HepG2 (cell line): ENCODE results near the gene EMILIN1. TPM values are rescaled to one million over a fixed set of nuclear protein-coding genes. Genes with fewer than 3 reads are reported as not detected.
A peak's percentile ranks its signal among the peaks of the same experiment; 100 is the strongest.

ENCODE experiments used
- ARNTL ChIP-seq: sonication (generic); formaldehyde crosslinking; IDR thresholded peaks from 2 replicates; pipeline ENCODE4 v1.4.0; 2020; ENCODE audit warnings: mild to moderate bottlenecking, missing genetic modification reagents
- GABPB1 ChIP-seq: IDR thresholded peaks from 2 replicates; pipeline ENCODE4 v1.6.1; 2016; ENCODE audit warnings: mild to moderate bottlenecking, missing genetic modification reagents, moderate library complexity, missing compliant biosample characterization
- NFE2L1 ChIP-seq: sonication (generic); formaldehyde crosslinking; IDR thresholded peaks from 2 replicates; pipeline ENCODE4 v1.4.0; 2020; ENCODE audit warnings: missing genetic modification reagents, mild to moderate bottlenecking, borderline replicate concordance
- NONO ChIP-seq, 2 experiments: fragments of 450-650 bp in 1 of 2; sonication (generic) in 1 of 2; formaldehyde crosslinking in 1 of 2; IDR thresholded peaks in 1 of 2; conservative IDR thresholded peaks in 1 of 2; 2 replicates each; pipeline versions ENCODE4 v1.6.1 to v1.8.0; 2017 to 2022; ENCODE audit warnings: mild to moderate bottlenecking in 1 of 2, missing genetic modification reagents in 1 of 2, moderate library complexity in 1 of 2
- NRL ChIP-seq: sonication (generic); formaldehyde crosslinking; IDR thresholded peaks from 2 replicates; pipeline ENCODE4 v1.5.0; 2020; ENCODE audit warnings: missing genetic modification reagents, mild to moderate bottlenecking, moderate library complexity, borderline replicate concordance
- PAX8 ChIP-seq: sonication (generic); formaldehyde crosslinking; IDR thresholded peaks from 2 replicates; pipeline ENCODE4 v1.8.0; 2022; ENCODE audit warnings: mild to moderate bottlenecking, missing genetic modification reagents, borderline replicate concordance
- RFX1 ChIP-seq: fragments of 450-650 bp; IDR thresholded peaks from 2 replicates; pipeline ENCODE4 v1.6.1; 2017
- RFX5 ChIP-seq: IDR thresholded peaks from 2 replicates; pipeline ENCODE4 v1.6.1; 2011; ENCODE audit warnings: low read depth, low read length, improper control_type of control experiment
- SIN3A ChIP-seq: IDR thresholded peaks from 2 replicates; pipeline ENCODE4 v1.6.1; 2011; ENCODE audit warnings: low read depth, mild to moderate bottlenecking, control low read depth, low read length, borderline replicate concordance
- SRSF1 ChIP-seq: fragments of 200-400 bp; formaldehyde crosslinking; optimal IDR thresholded peaks from 2 replicates; pipeline ENCODE3; 2017; ENCODE audit warnings: mild to moderate bottlenecking, low read depth, low read length, moderate library complexity
- ZFP82 ChIP-seq: sonication (generic); formaldehyde crosslinking; IDR thresholded peaks from 2 replicates; pipeline ENCODE4 v1.5.1; 2020; ENCODE audit warnings: mild to moderate bottlenecking, missing genetic modification reagents, borderline replicate concordance
- ZFY ChIP-seq: sonication (generic); formaldehyde crosslinking; IDR thresholded peaks from 2 replicates; pipeline ENCODE4 v1.4.0; 2020; ENCODE audit warnings: missing genetic modification reagents
- ZNF326 ChIP-seq: sonication (generic); formaldehyde crosslinking; IDR thresholded peaks from 2 replicates; pipeline ENCODE4 v1.4.0; 2020; ENCODE audit warnings: missing genetic modification reagents, borderline replicate concordance
- ZNF333 ChIP-seq: sonication (generic); formaldehyde crosslinking; IDR thresholded peaks from 2 replicates; pipeline ENCODE4 v1.4.0; 2020; ENCODE audit warnings: mild to moderate bottlenecking, missing genetic modification reagents, borderline replicate concordance
- ZNF546 ChIP-seq: sonication (generic); formaldehyde crosslinking; conservative IDR thresholded peaks from 2 replicates; pipeline ENCODE4 v1.8.1; 2023; ENCODE audit warnings: mild to moderate bottlenecking, missing genetic modification reagents
- ZNF547 ChIP-seq: sonication (generic); formaldehyde crosslinking; IDR thresholded peaks from 2 replicates; pipeline ENCODE4 v1.5.1; 2020; ENCODE audit warnings: mild to moderate bottlenecking, missing genetic modification reagents
- ZNF83 ChIP-seq: sonication (generic); formaldehyde crosslinking; IDR thresholded peaks from 2 replicates; pipeline ENCODE4 v1.4.0; 2020; ENCODE audit warnings: missing genetic modification reagents, mild to moderate bottlenecking, borderline replicate concordance
- polyA plus RNA-seq, 8 experiments: library from polyadenylated mRNA; depleted of rRNA in 3 of 8; stranded (reverse) in 7 of 8; unstranded in 1 of 8; fragments of >200 nt; fragmentation: Illumina TruSeq in 4 of 8; extraction: Trizol in 4 of 8; gene quantifications; 2 replicates each; pipeline versions ENCODE4 v1.2.1 to v1.2.3, GENCODE V29; 2011 to 2016; ENCODE audit warnings: low read depth in 4 of 8, missing spikeins in 1 of 8, mixed read lengths in 1 of 8; ENCODE audit not compliant: insufficient read depth in 1 of 8
- total RNA-seq, 5 experiments: library from RNA; depleted of rRNA; stranded (reverse); fragments of >200 nt; fragmentation: Illumina TruSeq; extraction: Trizol; gene quantifications; 2 replicates each; pipeline ENCODE4 v1.2.3, GENCODE V29; 2016; ENCODE audit warnings: low read depth in 1 of 5
- TF ChIP-seq, protein P1 (sequence below): sonication (generic); formaldehyde crosslinking; IDR thresholded peaks from 2 replicates; pipeline ENCODE4 v1.8.1; 2023; ENCODE audit warnings: mild to moderate bottlenecking, inconsistent platforms, moderate library complexity, missing genetic modification reagents, borderline replicate concordance
- TF ChIP-seq, protein P2 (sequence below): sonication (generic); formaldehyde crosslinking; IDR thresholded peaks from 2 replicates; pipeline ENCODE4 v1.4.0; 2020; ENCODE audit warnings: missing genetic modification reagents
- TF ChIP-seq, protein P3 (sequence below): sonication (generic); formaldehyde crosslinking; IDR thresholded peaks from 2 replicates; pipeline ENCODE4 v1.9.0; 2022; ENCODE audit warnings: missing genetic modification reagents, mild to moderate bottlenecking, borderline replicate concordance
- TF ChIP-seq, protein P4 (sequence below): sonication (generic); formaldehyde crosslinking; IDR thresholded peaks from 2 replicates; pipeline ENCODE4 v1.5.1; 2020; ENCODE audit warnings: missing genetic modification reagents, mild to moderate bottlenecking, borderline replicate concordance

EMILIN1 gene
- total and polyA plus RNA-seq, 2 of the 13 experiments (the other 11 are each of a cell fraction or from before 2014, with no cell fraction given): 8.1 to 9.7 TPM

- TF ChIP-seq ZFY (CRISPR knock-in tag): peak; percentile 76
- TF ChIP-seq, protein P1, sequence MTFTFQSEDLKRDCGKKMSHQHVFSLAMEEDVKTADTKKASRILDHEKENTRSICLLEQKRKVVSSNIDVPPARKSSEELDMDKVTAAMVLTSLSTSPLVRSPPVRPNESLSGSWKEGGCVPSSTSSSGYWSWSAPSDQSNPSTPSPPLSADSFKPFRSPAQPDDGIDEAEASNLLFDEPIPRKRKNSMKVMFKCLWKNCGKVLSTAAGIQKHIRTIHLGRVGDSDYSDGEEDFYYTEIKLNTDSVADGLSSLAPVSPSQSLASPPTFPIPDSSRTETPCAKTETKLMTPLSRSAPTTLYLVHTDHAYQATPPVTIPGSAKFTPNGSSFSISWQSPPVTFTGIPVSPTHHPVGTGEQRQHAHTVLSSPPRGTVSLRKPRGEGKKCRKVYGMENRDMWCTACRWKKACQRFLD (CRISPR knock-in tag): peak; percentile 32; the same call in 1 of the 2 replicates
- TF ChIP-seq NONO (IDR thresholded peaks at IDR 0.05): no peak
- peak; percentile 45; the same call in 1 of the 2 replicates for TF ChIP-seq NONO (CRISPR knock-in tag; conservative IDR thresholded peaks at IDR 0.05)
- TF ChIP-seq ZNF83 (CRISPR knock-in tag): peak; percentile 92; the same call in 1 of the 2 replicates
- TF ChIP-seq, protein P2, sequence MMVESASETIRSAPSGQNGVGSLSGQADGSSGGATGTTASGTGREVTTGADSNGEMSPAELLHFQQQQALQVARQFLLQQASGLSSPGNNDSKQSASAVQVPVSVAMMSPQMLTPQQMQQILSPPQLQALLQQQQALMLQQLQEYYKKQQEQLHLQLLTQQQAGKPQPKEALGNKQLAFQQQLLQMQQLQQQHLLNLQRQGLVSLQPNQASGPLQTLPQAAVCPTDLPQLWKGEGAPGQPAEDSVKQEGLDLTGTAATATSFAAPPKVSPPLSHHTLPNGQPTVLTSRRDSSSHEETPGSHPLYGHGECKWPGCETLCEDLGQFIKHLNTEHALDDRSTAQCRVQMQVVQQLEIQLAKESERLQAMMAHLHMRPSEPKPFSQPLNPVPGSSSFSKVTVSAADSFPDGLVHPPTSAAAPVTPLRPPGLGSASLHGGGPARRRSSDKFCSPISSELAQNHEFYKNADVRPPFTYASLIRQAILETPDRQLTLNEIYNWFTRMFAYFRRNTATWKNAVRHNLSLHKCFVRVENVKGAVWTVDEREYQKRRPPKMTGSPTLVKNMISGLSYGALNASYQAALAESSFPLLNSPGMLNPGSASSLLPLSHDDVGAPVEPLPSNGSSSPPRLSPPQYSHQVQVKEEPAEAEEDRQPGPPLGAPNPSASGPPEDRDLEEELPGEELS (CRISPR knock-in tag): peak; percentile 35; the same call in 1 of the 2 replicates
- TF ChIP-seq ZNF546 (CRISPR knock-in tag): no peak
- TF ChIP-seq SIN3A: peak; percentile 66; the same call in 1 of the 2 replicates
- TF ChIP-seq PAX8 (CRISPR knock-in tag): peak; percentile 92; the same call in 1 of the 2 replicates
- TF ChIP-seq, protein P3, sequence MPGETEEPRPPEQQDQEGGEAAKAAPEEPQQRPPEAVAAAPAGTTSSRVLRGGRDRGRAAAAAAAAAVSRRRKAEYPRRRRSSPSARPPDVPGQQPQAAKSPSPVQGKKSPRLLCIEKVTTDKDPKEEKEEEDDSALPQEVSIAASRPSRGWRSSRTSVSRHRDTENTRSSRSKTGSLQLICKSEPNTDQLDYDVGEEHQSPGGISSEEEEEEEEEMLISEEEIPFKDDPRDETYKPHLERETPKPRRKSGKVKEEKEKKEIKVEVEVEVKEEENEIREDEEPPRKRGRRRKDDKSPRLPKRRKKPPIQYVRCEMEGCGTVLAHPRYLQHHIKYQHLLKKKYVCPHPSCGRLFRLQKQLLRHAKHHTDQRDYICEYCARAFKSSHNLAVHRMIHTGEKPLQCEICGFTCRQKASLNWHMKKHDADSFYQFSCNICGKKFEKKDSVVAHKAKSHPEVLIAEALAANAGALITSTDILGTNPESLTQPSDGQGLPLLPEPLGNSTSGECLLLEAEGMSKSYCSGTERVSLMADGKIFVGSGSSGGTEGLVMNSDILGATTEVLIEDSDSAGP (CRISPR knock-in tag): peak; percentile 87; the same call in 1 of the 2 replicates
- TF ChIP-seq RFX1: no peak
- TF ChIP-seq RFX5: no peak
- TF ChIP-seq, protein P4, sequence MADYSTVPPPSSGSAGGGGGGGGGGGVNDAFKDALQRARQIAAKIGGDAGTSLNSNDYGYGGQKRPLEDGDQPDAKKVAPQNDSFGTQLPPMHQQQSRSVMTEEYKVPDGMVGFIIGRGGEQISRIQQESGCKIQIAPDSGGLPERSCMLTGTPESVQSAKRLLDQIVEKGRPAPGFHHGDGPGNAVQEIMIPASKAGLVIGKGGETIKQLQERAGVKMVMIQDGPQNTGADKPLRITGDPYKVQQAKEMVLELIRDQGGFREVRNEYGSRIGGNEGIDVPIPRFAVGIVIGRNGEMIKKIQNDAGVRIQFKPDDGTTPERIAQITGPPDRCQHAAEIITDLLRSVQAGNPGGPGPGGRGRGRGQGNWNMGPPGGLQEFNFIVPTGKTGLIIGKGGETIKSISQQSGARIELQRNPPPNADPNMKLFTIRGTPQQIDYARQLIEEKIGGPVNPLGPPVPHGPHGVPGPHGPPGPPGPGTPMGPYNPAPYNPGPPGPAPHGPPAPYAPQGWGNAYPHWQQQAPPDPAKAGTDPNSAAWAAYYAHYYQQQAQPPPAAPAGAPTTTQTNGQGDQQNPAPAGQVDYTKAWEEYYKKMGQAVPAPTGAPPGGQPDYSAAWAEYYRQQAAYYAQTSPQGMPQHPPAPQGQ (CRISPR knock-in tag): 0 out of 2 replicates have a peak, but pooled peaks have one; percentile 74
- TF ChIP-seq ZNF326 (CRISPR knock-in tag): no peak
- peak; percentile 32 for TF ChIP-seq SRSF1
- 0 out of 2 replicates have a peak, but pooled peaks have one; percentile 77 for TF ChIP-seq ZNF333 (CRISPR knock-in tag)
- no peak for TF ChIP-seq NFE2L1 (CRISPR knock-in tag)
- peak; percentile 56; the same call in 1 of the 2 replicates for TF ChIP-seq ZNF547 (CRISPR knock-in tag)
- peak; percentile 73; the same call in 1 of the 2 replicates for TF ChIP-seq NRL (CRISPR knock-in tag)
- TF ChIP-seq ZFP82 (CRISPR knock-in tag): no peak
- 0 out of 2 replicates have a peak, but pooled peaks have one; percentile 49 for TF ChIP-seq ARNTL (CRISPR knock-in tag)
- TF ChIP-seq GABPB1: peak; percentile 79
Observed at GRCh38 chr2:27123302-27124150, 45.1 kb downstream of the EMILIN1 start, which contains the start of gene ABHD1 (continued).
